ENCODE results near the gene CLOCK. TPM values are rescaled to one million over a fixed set of nuclear protein-coding genes. Genes with fewer than 3 reads are reported as not detected.
"Not testable (repeated sequence)": the region's sequence is repeated elsewhere in the genome, so short reads cannot be mapped to it uniquely, and the experiment has no call there.

CLOCK gene
- total RNA-seq, 1 experiment from 2014 or later = 53.0 TPM

DNA sequence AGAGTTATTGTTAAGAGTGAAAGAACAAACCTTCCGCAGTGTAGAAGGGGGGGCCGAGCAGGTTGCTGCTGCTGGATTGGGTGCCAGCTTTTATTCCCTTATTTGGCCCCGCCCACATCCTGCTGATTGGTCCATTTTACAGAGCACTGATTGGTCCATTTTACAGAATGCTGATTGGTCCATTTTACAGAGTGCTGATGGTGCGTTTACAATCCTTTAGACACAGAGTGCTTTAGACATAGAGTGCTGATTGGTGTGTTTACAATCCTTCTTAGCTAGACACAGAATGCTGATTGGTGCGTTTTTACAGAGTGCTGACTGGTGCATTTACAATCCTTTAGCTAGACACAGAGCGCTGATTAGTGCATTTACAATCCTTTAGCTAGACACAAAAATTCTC, 5.3 kb upstream of the CLOCK start:
- H3K27ac ChIP-seq = not testable (repeated sequence)
- peaks cover 39% of the 10 kb centered on the region for H3K4me1 ChIP-seq (replicated peaks)

DNA sequence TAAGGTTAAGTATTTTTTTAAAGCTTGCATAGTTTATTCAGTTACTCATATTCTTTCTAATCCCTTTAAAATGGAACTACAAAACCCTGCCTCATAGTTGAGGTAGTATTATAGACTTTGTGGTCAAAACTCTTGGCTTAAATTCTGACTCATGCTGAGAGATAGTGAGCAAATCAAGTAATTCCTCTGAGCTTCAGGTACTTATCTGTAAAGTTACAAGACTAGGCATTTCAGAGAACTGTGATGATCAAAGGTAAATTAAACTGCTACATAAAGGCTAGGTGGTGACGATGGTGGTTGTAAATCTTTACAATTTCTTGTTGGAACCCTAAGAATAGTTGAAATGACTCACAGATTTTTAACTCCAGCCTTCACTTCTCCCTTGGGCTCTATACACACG, 3.2 kb upstream of the CLOCK start:
- Histone ChIP-seq H3K4me1 (replicated peaks) (peaks cover 39% of the 10 kb centered on the region), H3K4me3 (no peak overlapping the region), H3K27ac (no peak overlapping the region; the same call in 1 of the 2 replicates), H3K9me3 (replicated peaks) (no peaks in the 10 kb centered on the region; the same call in 1 of the 2 replicates), H3K36me3 (peaks cover 10% of the 10 kb centered on the region; the same call in 1 of the 2 replicates), H3K27me3 (replicated peaks) (no peaks in the 10 kb centered on the region)
- DNase-seq (ENCODE audit: low read depth in 1 of 2, low spot score in 2 of 2) = peak in 1 of 2 experiments; percentile 69

More for the DNA sequence above, 5.3 kb upstream of the CLOCK start:
- H3K9me3 ChIP-seq (replicated peaks); H3K27me3 ChIP-seq (replicated peaks); DNase-seq (ENCODE audit: low read depth in 1 of 2, low spot score in 2 of 2); H3K36me3 ChIP-seq; H3K4me3 ChIP-seq: not testable (repeated sequence)

DNA sequence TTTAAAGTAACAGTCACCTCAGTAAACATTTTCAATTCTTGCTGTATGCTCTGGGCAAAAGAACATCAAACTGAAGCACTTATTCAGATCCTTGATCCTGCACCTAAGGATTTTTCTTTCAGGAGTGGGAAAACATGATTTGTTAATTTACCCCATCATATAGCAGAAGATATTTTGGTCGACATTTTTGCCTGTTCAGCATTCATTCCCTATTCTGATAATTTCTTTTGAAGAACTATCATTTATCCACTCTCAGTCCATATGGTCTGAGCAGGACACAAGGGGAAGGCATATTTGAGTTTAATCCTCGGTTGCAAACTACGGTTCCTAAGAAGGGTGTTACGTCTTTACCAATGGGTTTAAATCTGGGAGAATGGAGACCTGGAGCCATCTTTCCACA, 1.2 kb upstream of the CLOCK start:
- H3K4me1 ChIP-seq (replicated peaks) = peaks cover 40% of the 10 kb centered on the region
- no peaks in the 10 kb centered on the region; the same call in 1 of the 2 replicates for H3K9me3 ChIP-seq (replicated peaks)
- DNase-seq (ENCODE audit: low read depth in 1 of 2, low spot score in 2 of 2) = no peak
- H3K36me3 ChIP-seq = peaks cover 10% of the 10 kb centered on the region; the same call in 1 of the 2 replicates
- H3K27ac ChIP-seq = peak overlapping the region; percentile 94
- peak overlapping the region; percentile 69 for H3K4me3 ChIP-seq
- H3K27me3 ChIP-seq (replicated peaks) = no peaks in the 10 kb centered on the region

DNA sequence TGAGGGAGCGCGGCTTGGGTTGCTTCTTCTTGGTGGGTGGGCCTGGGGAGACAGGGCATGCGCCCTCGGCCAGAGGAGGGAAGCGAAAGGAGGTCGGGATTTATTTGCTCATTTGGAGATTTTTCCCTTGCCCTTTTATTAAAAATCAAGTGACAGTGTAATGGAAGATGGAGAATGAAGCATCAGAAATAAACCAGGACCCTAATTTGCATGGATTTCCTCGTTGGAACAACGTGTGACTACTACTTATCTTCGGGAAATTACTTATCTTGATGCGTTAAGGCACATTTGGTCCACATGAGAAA, 709 bp upstream of the CLOCK start:
- Histone ChIP-seq H3K27ac (peak overlapping the region; percentile 94), H3K9me3 (replicated peaks) (no peaks in the 10 kb centered on the region; the same call in 1 of the 2 replicates), H3K4me1 (replicated peaks) (peaks cover 38% of the 10 kb centered on the region), H3K27me3 (replicated peaks) (no peaks in the 10 kb centered on the region), H3K36me3 (peaks cover 12% of the 10 kb centered on the region; the same call in 1 of the 2 replicates), H3K4me3 (peak overlapping the region; percentile 69)
- DNase-seq (ENCODE audit: low read depth in 1 of 2, low spot score in 2 of 2) = peak in 1 of 2 experiments; percentile 80

DNA sequence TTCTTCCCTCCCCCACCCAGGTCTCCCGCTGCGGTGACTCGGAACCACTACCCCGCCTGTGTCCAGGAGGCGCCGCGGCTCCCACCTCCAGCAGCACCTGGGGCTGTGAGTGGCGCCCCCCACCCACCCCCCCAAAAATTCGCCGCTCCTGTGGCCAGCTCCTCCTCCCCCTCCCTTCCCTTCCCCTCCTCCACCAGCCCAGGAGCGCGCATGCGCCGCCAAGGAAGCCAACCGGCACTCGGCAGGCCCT, 278 bp downstream of the CLOCK start:
- Histone ChIP-seq H3K27me3 (replicated peaks) (no peaks in the 10 kb centered on the region), H3K4me1 (replicated peaks) (peaks cover 38% of the 10 kb centered on the region), H3K4me3 (peak overlapping the region; percentile 69), H3K9me3 (replicated peaks) (no peaks in the 10 kb centered on the region; the same call in 1 of the 2 replicates), H3K27ac (peak overlapping the region; percentile 94), H3K36me3 (peaks cover 13% of the 10 kb centered on the region; the same call in 1 of the 2 replicates)
- no peak for DNase-seq (ENCODE audit: low read depth in 1 of 2, low spot score in 2 of 2)

DNA sequence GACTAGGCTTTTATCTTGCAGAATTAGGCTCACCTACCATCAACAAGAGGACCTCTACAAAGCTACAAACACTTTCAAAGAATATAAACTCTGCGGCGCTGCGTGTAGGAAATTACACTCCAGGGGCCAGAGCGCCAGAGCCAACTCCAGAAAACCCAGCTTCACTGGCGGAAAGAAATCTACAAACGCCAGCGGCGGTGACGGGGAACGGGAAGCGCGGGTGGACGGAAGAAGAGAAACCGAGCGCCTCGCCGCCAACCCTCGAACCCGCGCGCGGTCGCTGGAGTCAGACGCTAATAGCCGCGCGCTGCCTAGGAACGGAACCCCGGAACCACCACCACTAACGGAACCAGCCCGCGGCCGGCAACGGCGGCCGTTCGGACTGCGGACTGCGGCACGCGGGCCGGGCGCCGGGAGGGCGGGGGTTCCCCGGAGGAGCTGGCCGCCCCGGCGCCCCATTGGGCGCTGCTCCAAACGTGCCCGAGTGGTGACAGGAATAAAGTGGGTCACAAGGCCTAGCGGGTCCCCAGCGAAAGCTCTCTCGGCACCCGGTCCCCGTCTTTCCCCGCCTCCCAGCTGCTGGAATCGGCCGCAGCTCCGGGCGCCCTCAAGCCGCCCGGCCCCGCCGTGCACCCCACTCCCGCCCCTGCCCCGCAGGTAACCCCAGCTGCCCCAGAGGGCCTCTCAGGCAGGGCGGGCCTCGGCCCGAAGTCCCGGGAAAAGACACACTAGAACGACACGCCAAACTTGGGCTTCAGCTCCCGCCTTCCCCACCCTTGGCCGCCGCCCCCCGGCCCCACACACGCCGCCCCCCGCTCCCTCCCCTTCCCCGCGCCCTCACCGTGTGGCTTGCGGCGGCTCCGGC, 836 bp downstream of the CLOCK start:
- Histone ChIP-seq H3K27me3 (replicated peaks) (no peaks in the 10 kb centered on the region), H3K27ac (peak overlapping the region; percentile 94), H3K36me3 (peaks cover 13% of the 10 kb centered on the region; the same call in 1 of the 2 replicates), H3K4me3 (peak overlapping the region; percentile 69), H3K9me3 (replicated peaks) (no peaks in the 10 kb centered on the region; the same call in 1 of the 2 replicates), H3K4me1 (replicated peaks) (peaks cover 38% of the 10 kb centered on the region)
- peak; percentile 77 to 81 for DNase-seq (ENCODE audit: low read depth in 1 of 2, low spot score in 2 of 2)

DNA sequence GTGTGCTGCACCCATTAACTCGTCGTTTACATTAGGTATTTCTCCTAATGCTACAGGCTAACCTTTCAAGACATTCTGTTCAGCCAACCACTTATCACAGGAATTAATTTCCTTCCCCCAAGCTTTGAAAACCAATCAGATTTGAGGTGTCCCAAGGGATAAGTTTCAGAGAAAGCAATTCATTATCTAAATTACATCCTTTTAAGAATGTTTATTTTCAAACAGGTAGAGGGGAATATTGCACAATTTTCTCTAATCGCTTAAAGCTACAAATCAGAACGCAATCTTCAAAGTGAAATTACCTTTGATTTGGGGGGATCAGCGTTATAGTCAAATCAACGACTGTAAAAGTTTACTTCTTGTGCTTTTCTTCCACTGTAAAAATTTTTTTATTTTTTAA, 1.6 kb downstream of the CLOCK start:
- no peak for DNase-seq (ENCODE audit: low read depth in 1 of 2, low spot score in 2 of 2)
- peak overlapping the region; percentile 94 for H3K27ac ChIP-seq

DNA sequence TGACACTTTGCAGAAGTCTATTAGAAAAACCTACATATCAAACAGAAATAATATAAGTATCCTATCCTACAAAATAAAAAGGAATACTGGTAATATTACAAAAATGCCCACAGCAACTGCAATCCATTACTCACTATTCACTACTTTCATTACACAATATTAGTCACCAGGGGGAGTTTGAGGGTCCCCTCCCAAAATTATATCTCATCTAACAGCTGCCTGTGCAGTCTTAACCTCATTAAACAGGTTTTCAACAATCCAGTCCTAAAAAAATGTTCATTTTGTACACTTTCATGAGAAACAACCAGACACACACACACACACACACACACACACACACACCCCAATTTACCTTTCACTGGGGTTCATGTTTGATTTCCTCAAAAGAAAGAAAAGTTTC, 2.9 kb downstream of the CLOCK start:
- H3K4me1 ChIP-seq (replicated peaks) = peaks cover 24% of the 10 kb centered on the region

More for the DNA sequence above, 1.6 kb downstream of the CLOCK start:
- Histone ChIP-seq H3K27me3 (replicated peaks) (no peaks in the 10 kb centered on the region), H3K9me3 (replicated peaks) (no peaks in the 10 kb centered on the region; the same call in 1 of the 2 replicates), H3K4me1 (replicated peaks) (peaks cover 35% of the 10 kb centered on the region), H3K4me3 (peak overlapping the region; percentile 69), H3K36me3 (peaks cover 13% of the 10 kb centered on the region; the same call in 1 of the 2 replicates)

DNA sequence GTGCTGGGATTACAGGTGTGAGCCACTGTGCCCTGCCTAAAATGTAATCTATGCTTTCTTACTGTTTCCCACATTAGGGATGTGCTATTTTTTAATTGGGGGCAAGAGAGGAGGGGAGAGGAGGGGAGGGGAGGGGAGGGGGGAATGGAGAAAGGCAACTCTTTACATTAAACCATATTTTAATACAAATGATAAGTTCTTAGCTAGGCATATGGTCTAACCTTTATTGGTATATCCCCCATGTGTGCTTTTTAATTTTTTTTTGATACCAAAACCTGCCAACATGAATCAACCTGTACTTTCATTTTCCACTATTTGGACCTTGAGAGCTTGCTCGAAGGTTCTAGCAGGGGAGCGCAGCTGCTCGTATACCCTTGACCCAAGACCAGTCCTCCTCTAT, 6.4 kb downstream of the CLOCK start:
- Histone ChIP-seq H3K27ac (no peak overlapping the region), H3K9me3 (replicated peaks) (no peaks in the 10 kb centered on the region; the same call in 1 of the 2 replicates)

More for the DNA sequence above, 2.9 kb downstream of the CLOCK start:
- Histone ChIP-seq H3K27me3 (replicated peaks) (no peaks in the 10 kb centered on the region), H3K36me3 (peaks cover 13% of the 10 kb centered on the region; the same call in 1 of the 2 replicates), H3K4me3 (no peak overlapping the region), H3K9me3 (replicated peaks) (no peaks in the 10 kb centered on the region; the same call in 1 of the 2 replicates), H3K27ac (peak overlapping the region; percentile 18; the same call in 1 of the 2 replicates)
- DNase-seq (ENCODE audit: low read depth in 1 of 2, low spot score in 2 of 2) = peak in 1 of 2 experiments; percentile 12

DNA sequence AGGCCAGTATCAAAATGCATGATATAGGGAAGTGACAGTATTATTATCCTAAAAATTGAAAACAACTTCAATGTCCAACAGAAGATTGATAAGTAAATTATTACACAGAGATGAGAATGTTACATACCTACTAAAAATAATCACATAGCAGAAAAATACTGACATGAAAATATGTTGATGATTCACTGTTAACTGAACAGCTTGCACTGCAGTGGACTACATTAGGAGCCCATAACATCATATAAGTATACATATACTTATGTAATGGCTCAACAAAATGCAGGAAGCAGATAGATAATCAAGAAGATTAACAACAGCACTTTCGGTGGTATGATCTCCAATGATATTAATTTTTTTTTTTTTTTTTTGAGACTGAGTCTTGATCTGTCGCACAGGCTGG, 7.1 kb downstream of the CLOCK start:
- H3K27ac ChIP-seq = no peak overlapping the region
- H3K27me3 ChIP-seq (replicated peaks) = no peaks in the 10 kb centered on the region
- H3K4me3 ChIP-seq = no peak overlapping the region
- peaks cover 11% of the 10 kb centered on the region for H3K4me1 ChIP-seq (replicated peaks)
- no peak for DNase-seq (ENCODE audit: low read depth in 1 of 2, low spot score in 2 of 2)
- H3K36me3 ChIP-seq = 0 out of 2 replicates have a peak, but pooled peaks cover 3% of the 10 kb centered on the region
- no peaks in the 10 kb centered on the region for H3K9me3 ChIP-seq (replicated peaks)

More for the DNA sequence above, 6.4 kb downstream of the CLOCK start:
- Histone ChIP-seq H3K27me3 (replicated peaks) (no peaks in the 10 kb centered on the region), H3K36me3 (0 out of 2 replicates have a peak, but pooled peaks cover 3% of the 10 kb centered on the region), H3K4me1 (replicated peaks) (peaks cover 13% of the 10 kb centered on the region), H3K4me3 (no peak overlapping the region)
- DNase-seq (ENCODE audit: low read depth in 1 of 2, low spot score in 2 of 2) = no peak

DNA sequence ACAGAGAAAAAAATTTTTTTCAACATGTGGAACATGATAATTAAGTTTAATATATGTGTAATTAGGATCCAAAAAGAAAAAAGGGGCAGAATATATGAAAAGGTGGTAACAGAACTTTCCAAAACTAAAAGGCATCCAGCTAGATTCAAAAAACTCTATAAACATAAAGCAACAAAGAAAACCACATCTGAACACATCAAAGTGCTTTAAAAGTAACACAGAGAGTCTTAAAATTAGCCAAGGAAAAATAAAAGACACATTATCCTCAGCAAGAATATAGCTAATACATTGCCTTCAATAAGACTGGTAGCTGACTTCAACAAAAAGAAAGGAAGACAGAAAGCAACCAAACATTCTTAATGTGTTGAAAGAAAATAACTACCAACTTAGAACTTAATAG, 8.2 kb downstream of the CLOCK start:
- DNase-seq (ENCODE audit: low read depth in 1 of 2, low spot score in 2 of 2) = no peak
- Histone ChIP-seq H3K36me3 (peaks cover 10% of the 10 kb centered on the region; the same call in 1 of the 2 replicates), H3K4me3 (no peak overlapping the region), H3K9me3 (replicated peaks) (no peaks in the 10 kb centered on the region), H3K4me1 (replicated peaks) (no peaks in the 10 kb centered on the region; the same call in 1 of the 2 replicates), H3K27ac (no peak overlapping the region), H3K27me3 (replicated peaks) (no peaks in the 10 kb centered on the region)

DNA sequence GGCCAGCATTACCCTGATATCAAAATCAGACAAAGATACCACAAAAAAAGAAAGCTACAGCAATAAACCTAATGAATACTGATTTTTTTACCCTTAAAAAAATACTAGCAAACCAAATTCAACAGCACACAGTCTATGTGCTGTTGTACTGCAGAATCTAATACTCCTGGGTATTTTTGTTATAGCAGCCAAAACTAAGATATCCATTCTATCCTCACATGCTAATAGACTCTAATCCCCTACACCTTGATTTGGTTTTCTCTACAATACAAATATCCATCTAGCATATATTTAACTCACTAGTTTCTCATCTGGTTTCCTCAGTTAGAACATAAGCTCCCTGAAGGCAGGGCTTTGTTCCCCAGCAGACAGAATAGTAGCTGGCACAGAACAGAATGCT, 12.4 kb downstream of the CLOCK start:
- DNase-seq (ENCODE audit: low read depth in 1 of 2, low spot score in 2 of 2) = no peak
- Histone ChIP-seq H3K4me3 (no peak overlapping the region), H3K4me1 (replicated peaks) (no peaks in the 10 kb centered on the region), H3K27me3 (replicated peaks) (no peaks in the 10 kb centered on the region), H3K27ac (no peak overlapping the region), H3K36me3 (peaks cover 20% of the 10 kb centered on the region; the same call in 1 of the 2 replicates), H3K9me3 (replicated peaks) (no peaks in the 10 kb centered on the region)

DNA sequence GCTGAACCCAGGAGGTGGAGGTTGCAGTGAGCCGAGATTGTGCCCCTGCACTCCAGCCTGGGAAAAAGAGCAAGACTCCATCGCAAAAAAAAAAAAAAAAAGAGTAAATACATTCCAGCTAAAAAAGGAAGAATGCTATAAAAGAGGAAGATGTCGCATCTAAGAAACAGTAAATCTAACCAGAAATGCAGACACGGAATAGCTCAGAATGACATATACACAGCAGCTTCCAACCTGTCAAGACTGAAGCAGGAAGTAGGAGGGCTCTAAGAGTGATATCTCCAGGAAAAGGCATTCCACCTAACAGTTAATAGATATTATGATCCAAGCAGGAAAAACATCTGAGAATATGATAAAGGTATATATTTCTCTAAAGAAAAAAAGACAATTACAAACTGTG, 16.0 kb downstream of the CLOCK start:
- Histone ChIP-seq H3K27me3 (replicated peaks) (no peaks in the 10 kb centered on the region), H3K4me1 (replicated peaks) (peaks cover 3% of the 10 kb centered on the region; the same call in 1 of the 2 replicates), H3K9me3 (replicated peaks) (no peaks in the 10 kb centered on the region), H3K27ac (no peak overlapping the region), H3K36me3 (peaks cover 20% of the 10 kb centered on the region; the same call in 1 of the 2 replicates), H3K4me3 (no peak overlapping the region)
- no peak for DNase-seq (ENCODE audit: low read depth in 1 of 2, low spot score in 2 of 2)

DNA sequence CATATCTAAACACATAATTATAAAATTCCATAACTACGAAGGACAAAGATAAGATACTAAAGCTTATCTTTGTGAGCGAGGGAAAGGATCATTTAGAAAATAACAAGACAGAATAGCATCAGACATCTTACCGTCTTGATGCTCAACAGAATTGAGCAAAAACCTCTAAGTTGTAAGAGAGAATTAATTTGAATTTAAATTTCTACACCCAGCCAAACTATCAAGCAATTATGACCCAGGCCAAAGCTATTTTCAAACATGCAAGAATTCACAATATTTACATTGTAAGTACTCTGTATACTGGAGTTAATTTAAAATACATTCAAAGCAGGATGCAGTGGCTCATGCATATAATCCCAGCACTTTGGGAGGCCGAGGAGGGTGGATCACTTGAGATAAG, 16.5 kb downstream of the CLOCK start:
- DNase-seq (ENCODE audit: low read depth in 1 of 2, low spot score in 2 of 2) = no peak
- Histone ChIP-seq H3K36me3 (peaks cover 20% of the 10 kb centered on the region; the same call in 1 of the 2 replicates), H3K4me3 (no peak overlapping the region), H3K9me3 (replicated peaks) (no peaks in the 10 kb centered on the region), H3K27ac (no peak overlapping the region), H3K27me3 (replicated peaks) (no peaks in the 10 kb centered on the region), H3K4me1 (replicated peaks) (peaks cover 3% of the 10 kb centered on the region; the same call in 1 of the 2 replicates)
